Kidney (tissue), 14 donors: ENCODE measurements around the gene ERFL. TPM values are rescaled to one million over a fixed set of nuclear protein-coding genes. Genes with fewer than 3 reads are reported as not detected.

ENCODE experiments used
- DNase-seq, 5 donors: peaks; one replicate each; pipeline ENCODE4 v3.0.0-alpha.2; 2013 to 2020
- FAIRE-seq: peaks from 2 replicates; lab custom pipeline; 2012; peaks lifted over from hg19 to GRCh38; lab: Jason Lieb, UNC
- H3K27ac ChIP-seq, 2 donors: one replicate each; pipeline ENCODE4 v1.7.0; 2013; ENCODE audit warnings: low read depth in 2 of 2, low read length in 2 of 2, inconsistent platforms in 1 of 2
- H3K27me3 ChIP-seq: one replicate; pipeline ENCODE4 v1.7.1; 2013; ENCODE audit warnings: low read length, inconsistent platforms; ENCODE audit not compliant: control insufficient read depth, insufficient read depth
- H3K36me3 ChIP-seq, 3 donors: one replicate each; pipeline versions ENCODE4 v1.7.0 to v1.7.1; 2013; ENCODE audit warnings: low read length in 3 of 3, control low read depth in 1 of 3, inconsistent platforms in 1 of 3; ENCODE audit not compliant: insufficient read depth in 3 of 3, control insufficient read depth in 2 of 3
- H3K4me1 ChIP-seq, 3 donors: one replicate each; pipeline versions ENCODE4 v1.7.0 to v1.7.1; 2013; ENCODE audit warnings: low read length in 3 of 3, inconsistent platforms in 1 of 3, low read depth in 1 of 3; ENCODE audit not compliant: control insufficient read depth in 2 of 3, insufficient read depth in 2 of 3
- H3K4me3 ChIP-seq, 3 donors: one replicate each; pipeline versions ENCODE4 v1.7.0 to v1.8.1; 2013; ENCODE audit warnings: low read length in 3 of 3, control low read depth in 1 of 3, inconsistent platforms in 1 of 3
- H3K9ac ChIP-seq, 3 donors: one replicate each; pipeline versions ENCODE4 v1.7.0 to v1.7.1; 2013; ENCODE audit warnings: low read length in 3 of 3, control low read depth in 1 of 3, inconsistent platforms in 1 of 3
- H3K9me3 ChIP-seq, 3 donors: one replicate each; pipeline versions ENCODE4 v1.7.0 to v1.7.1; 2013; ENCODE audit warnings: low read length in 3 of 3, control low read depth in 1 of 3, inconsistent platforms in 1 of 3; ENCODE audit not compliant: control insufficient read depth in 2 of 3, insufficient read depth in 1 of 3
- CTCF ChIP-seq: IDR thresholded peaks from 3 replicates; pipeline ENCODE4 v1.5.1; 2012; ENCODE audit warnings: mild to moderate bottlenecking, moderate library complexity, borderline replicate concordance; ENCODE audit not compliant: insufficient read depth; ENCODE audit errors: extremely low read depth
- intact Hi-C: fragments of 100-400 bp; cut with DNase I; formaldehyde crosslinking; loops from one replicate; pipeline ENCODE4 v1.11.1; 2022
- polyA plus RNA-seq: library from polyadenylated mRNA; stranded (reverse); fragments of 350-450 nt; fragmentation: Illumina TruSeq; extraction: RNeasy Lipid Tissue Mini Kit (QIAGEN cat#74804); gene quantifications from one replicate; pipeline ENCODE4 v1.2.3, GENCODE V29; 2014; ENCODE audit warnings: low read depth, low replicate concordance; ENCODE audit not compliant: insufficient read depth
- total RNA-seq: library from RNA; stranded (reverse); fragmentation: NEBNext Ultra II Directional; extraction: Animal tissue kit (Norgen Biotek cat#: 25700); gene quantifications from one replicate; pipeline ENCODE4 v1.2.1, GENCODE V29; 2021
- donor health status: control.
- donor health status: control.
- donor health status: control.
- donor health status: control.
- donor health status: control.
- donor health status: DM: yes; HTN: yes; CAD: no.
- donor health status: Normal renal cell carcinoma (clear cell type).

ERFL gene
- total and polyA plus RNA-seq, 2 donors from 2014 or later, result 0.69 TPM; not detected in 1

- no peaks in the 10 kb centered on the region for H3K36me3 ChIP-seq
- intact Hi-C loops, result no loop called here
- H3K27ac ChIP-seq, result no peak overlapping the region
- no peaks in the 10 kb centered on the region for H3K27me3 ChIP-seq
- no peaks in the 10 kb centered on the region for H3K9me3 ChIP-seq
- H3K4me1 ChIP-seq, result no peaks in the 10 kb centered on the region
- DNase-seq, result no peak
- H3K4me3 ChIP-seq, result no peak overlapping the region
- no peak overlapping the region for H3K9ac ChIP-seq
- FAIRE-seq, result no peak
- no peak for TF ChIP-seq CTCF
Measured at GRCh38 chr19:41967054-41967783, 39.0 kb upstream of the ERFL start.

DNA sequence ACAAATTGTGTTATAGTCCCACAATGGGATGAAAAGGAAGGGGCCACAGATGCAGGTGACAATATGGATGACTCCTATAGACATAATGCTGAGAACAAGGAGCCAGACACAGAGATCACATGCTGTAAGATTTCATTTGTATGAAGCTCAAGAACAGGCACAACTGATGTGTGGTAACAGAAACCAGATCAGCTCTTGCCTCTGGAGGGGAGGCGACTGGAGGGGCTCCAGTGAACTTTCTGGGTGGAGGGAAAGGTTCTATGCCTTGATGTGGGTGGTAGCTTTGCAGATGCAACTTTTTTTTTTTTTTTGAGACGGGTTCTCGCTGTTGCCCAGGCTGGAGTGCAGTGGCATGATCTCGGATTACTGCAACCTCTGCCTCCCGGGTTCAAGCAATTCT, 36.9 kb upstream of the ERFL start:
- intact Hi-C loops, result no loop called here
- FAIRE-seq, result no peak

DNA sequence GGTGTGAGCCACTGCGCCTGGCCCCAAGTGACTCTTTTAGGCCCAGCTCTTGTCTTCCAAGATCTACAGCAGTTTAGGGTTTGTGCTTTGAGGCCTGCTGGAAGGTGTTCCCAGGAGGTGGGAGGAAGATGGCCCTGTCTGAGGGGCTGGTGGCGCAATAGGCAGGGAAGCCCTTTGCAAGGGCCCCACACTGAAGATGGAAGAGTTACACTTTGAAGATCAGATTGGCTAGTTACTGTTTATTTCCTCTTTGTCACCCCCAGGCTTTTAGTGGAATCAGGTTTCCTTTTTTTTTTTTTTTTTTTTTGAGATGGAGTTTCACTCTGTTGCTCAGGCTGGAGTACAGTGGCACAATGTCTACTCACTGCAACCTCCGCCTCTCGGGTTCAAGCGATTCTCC, 32.7 kb upstream of the ERFL start:
- Histone ChIP-seq H3K9ac (no peak overlapping the region), H3K36me3 (peaks cover 0 to 3% (median 3%) of the 10 kb centered on the region in 3 donors), H3K4me3 (no peak overlapping the region), H3K4me1 (peaks cover 0 to 15% (median 4%) of the 10 kb centered on the region in 3 donors), H3K27ac (no peak overlapping the region), H3K9me3 (no peaks in the 10 kb centered on the region), H3K27me3 (no peaks in the 10 kb centered on the region)
- no peak for TF ChIP-seq CTCF
- DNase-seq (no peak), FAIRE-seq (no peak)
- intact Hi-C loops, result no loop called here

More for the DNA sequence above, 36.9 kb upstream of the ERFL start:
- H3K9me3 ChIP-seq, result no peaks in the 10 kb centered on the region
- H3K27ac ChIP-seq, result no peak overlapping the region
- no peak for TF ChIP-seq CTCF
- no peaks in the 10 kb centered on the region for H3K27me3 ChIP-seq
- no peak overlapping the region for H3K4me3 ChIP-seq
- no peaks in the 10 kb centered on the region for H3K4me1 ChIP-seq
- no peaks in the 10 kb centered on the region for H3K36me3 ChIP-seq
- no peak for DNase-seq
- H3K9ac ChIP-seq, result no peak overlapping the region
